Stimulated activated CD4-positive, alpha-beta T cell treated with anti-CD3 and anti-CD28 coated beads, Interleukin-4, amount 100 ng/mL, for 4 hours (primary cell): ENCODE data around the gene LYSET.
"Not testable (repeated sequence)": the region's sequence is repeated elsewhere in the genome, so short reads cannot be mapped to it uniquely, and the experiment has no call there.

Experiments used
- DNase-seq, 2 experiments: peaks; one replicate each; pipeline ENCODE4 v3.0.0-alpha.2; 2020

The LYSET gene

GRCh38 chr14:93184391-93185348, at the start of gene LYSET, which contains the start of gene MOAP1:
Gene LYSET, plus strand, starts transcription at chr14:93185317. Its CDS starts 89 bp downstream, at chr14:93185406.
Gene MOAP1, minus strand, starts transcription at chr14:93184897. Its CDS starts 655 bp downstream, at chr14:93184242.
- peak; percentile 82 to 87 for DNase-seq

- DNase-seq = no peak
Measured at GRCh38 chr14:93135399-93135798, 49.7 kb upstream of the LYSET start.

GRCh38 chr14:93136009-93136408, 49.1 kb upstream of the LYSET start:
- no peak for DNase-seq

- DNase-seq = not testable (repeated sequence)
Measured at GRCh38 chr14:93136508-93136907, 48.6 kb upstream of the LYSET start.

DNA sequence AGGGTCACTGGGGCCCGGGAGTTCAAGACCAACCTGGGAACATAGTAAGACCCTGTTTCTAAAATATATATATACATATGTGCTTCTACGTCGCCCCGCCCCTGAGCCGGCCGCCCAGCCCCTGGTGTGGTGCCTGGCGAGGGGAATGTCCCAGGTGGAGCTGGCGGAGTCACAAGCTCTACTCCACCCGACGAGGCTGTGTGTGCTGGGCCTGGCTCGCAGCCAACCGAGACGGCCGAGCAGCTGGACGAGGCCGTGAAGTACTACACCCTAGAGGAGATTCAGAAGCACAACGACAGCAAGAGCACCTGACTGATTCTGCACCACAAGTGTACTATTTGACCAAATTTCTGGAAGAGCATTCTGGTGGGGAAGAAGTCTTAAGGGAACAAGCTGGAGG, 47.3 kb upstream of the LYSET start:
- DNase-seq = no peak

DNA sequence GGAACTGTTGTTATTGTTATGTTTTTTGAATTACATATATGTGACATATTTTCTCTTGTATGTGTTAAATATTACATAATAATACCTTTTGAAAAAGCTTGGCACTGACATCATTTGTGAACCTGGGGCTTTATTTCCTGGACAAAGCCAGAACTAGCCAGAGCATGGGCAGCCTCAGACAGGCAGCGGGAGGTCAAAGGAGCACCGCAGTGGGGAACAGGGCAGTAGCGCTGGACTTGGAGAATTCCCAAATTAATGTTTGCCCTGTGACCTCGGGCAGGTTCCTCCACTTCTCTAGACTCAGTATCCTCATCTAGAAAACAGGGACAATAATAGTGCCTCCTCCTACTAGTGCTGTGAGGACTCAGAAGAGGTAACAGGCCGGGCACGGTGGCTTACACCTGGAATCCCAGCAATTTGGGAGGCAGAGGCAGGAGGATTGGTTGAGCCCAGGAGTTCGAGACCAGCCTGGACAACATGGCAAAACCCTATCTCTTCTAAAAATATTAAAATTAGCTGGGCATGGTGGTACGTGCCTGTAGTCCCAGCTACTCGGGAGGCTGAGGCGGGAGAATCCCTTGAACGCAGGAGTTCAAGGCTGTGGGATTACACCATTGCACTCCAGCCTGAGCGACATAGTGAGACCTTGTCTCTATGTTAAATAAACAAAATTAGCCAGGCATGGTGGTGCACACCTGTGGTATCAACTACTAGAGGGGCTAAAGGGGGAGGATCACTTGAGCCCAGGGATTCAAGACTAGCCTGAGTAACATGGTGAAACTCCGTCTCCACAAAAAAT, 42.1 kb upstream of the LYSET start:
- DNase-seq = no peak

GRCh38 chr14:93146119-93146518, 39.0 kb upstream of the LYSET start:
- no peak for DNase-seq

GRCh38 chr14:93148979-93149378, 36.1 kb upstream of the LYSET start:
- no peak for DNase-seq

DNA sequence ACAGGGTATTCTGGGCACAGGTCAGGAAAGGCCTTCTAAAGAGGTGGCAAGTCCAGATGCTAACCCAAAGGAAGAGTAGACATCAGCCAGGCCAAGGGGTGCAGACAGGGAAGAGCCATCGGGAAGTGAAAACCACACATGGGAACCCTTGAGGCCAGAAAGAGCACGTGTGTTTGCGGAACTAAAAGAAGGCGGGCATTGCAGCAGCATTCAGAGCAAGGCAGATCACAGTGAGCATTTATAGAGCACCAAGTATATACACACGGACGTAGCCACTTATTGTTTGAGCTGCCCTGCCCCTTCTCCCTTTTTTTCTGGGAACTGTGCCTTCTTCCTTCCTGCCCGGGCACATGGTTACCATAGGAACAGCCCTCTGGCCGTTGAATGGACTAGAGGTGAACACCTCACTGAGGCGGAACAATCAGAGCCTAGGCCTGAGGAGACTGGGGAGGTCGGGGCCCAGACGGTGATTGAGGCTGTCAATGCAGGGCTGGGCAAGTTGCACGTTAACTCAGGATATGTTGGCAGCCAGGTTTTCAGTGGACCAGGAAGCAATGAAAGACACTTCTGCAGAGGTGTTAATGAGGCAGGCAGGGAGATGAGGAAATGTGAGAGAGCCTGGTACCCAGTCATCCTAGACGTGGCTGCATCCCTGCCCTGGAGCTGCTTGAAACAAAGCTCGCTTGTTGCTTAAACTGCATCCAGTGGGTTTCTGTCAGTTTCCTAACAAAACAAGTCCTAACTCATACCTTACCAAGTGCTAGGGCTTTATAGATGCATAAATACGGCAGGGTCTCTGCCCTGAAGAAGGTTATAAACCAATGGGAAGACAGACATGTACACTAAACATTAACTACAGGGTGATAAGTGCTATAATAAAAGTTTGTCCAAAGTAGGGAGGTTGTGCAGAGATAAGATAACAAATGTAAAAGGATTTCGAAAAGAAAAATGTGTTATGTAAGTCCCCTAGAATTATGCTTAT, 34.6 kb upstream of the LYSET start:
- no peak for DNase-seq

- no peak for DNase-seq
Measured at GRCh38 chr14:93153121-93153520, 32.0 kb upstream of the LYSET start.

DNA sequence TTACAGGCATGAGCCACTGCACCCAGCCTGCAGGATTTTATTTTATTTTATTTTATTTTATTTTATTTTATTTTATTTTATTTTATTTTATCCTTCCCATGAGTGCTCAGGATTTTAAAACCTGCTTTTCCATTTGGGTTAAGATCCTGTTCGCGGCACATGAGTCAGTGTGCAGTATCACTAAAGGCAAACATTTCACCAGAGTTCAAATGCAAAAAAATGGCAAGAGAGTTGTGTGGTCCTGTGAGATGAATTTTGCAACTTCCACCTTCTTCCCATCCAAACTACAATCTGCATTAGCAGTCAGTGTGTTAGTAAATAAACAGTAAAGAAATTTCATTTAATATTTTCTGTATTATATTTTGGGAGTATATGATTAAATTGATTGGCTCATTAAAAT, 29.4 kb upstream of the LYSET start:
- DNase-seq = no peak

DNA sequence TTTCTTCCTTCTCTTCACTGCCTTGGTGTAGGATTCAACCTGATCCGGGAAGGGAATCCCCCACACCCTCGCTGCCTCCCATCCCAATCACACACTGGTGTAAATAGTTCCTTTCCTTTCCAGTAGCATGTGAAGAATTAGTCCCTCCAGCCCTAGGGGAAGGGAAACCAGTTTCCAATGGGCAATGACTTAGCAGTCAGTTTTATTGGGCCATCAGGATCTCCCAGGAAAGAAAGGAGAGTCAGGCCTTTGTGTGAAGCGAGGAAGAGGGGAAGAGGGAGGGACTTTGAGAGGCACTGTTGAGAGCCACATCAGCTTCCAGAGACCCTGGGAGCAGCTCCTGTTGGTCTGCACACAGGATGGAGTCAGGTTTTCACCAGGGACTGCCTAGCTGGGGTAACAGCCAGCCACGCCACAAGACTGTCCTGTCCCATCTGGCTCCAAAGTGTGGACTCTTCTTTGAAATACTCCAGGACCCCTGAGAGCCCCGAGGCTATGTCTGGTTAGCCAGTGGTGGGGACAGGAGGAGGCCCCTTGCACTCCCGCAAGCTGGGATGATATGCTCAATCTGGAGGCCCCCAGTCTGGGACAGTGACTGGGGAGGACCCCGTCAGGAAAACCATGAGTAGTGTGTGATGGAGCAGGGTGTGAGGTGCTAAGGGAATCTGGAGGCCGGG, 28.3 kb upstream of the LYSET start:
- DNase-seq = no peak

DNA sequence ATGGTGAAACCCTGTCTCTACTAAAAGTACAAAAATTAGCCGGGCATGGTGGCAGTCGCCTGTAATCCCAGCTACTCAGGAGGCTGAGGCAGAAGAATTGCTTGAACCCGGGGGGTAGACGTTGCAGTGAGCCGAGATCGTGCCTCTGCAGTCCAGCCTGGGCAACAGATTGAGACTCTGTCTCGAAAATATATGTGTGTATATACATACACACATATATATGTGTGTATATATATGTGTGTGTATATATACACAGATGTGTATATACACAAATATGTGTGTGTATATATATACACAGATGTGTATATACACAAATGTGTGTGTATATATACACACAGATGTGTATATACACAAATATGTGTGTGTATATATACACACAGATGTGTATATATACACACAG, 26.8 kb upstream of the LYSET start:
- not testable (repeated sequence) for DNase-seq

DNA sequence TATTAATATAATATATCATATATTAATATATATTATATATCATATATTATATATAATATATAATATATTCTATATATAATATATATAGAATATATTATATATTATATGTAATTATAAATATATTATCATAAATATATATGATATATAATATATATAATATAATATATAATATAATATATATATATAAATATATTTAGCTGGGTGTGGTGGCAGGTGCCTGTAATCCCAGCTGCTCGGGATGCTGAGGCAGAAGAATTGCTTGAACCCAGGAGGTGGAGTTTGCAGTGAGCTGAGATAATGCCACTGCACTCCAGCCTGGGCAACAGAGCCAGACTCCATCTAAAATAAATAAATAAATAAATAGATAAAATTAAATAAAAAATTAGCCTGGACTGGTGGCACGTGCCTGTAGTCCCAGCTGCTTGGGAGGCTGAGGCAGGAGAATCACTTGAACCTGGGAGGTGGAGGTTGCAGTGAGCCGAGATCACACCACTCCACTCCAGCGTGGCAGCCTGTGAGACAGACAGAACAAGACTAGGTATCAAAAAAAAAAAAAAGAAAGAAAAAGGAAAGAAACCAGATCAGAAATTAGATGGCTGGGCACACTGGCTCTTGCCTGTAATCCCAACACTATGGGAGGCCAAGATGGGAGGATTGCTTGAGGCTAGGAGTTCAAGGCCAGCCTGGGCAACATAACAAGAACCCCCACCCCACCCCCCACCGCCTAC, 25.3 kb upstream of the LYSET start:
- DNase-seq = not testable (repeated sequence)

- no peak for DNase-seq
Measured at GRCh38 chr14:93160353-93160801, 24.7 kb upstream of the LYSET start.

GRCh38 chr14:93161411-93161940, 23.6 kb upstream of the LYSET start:
- no peak for DNase-seq

GRCh38 chr14:93163564-93163963, 21.6 kb upstream of the LYSET start:
- DNase-seq = no peak

DNA sequence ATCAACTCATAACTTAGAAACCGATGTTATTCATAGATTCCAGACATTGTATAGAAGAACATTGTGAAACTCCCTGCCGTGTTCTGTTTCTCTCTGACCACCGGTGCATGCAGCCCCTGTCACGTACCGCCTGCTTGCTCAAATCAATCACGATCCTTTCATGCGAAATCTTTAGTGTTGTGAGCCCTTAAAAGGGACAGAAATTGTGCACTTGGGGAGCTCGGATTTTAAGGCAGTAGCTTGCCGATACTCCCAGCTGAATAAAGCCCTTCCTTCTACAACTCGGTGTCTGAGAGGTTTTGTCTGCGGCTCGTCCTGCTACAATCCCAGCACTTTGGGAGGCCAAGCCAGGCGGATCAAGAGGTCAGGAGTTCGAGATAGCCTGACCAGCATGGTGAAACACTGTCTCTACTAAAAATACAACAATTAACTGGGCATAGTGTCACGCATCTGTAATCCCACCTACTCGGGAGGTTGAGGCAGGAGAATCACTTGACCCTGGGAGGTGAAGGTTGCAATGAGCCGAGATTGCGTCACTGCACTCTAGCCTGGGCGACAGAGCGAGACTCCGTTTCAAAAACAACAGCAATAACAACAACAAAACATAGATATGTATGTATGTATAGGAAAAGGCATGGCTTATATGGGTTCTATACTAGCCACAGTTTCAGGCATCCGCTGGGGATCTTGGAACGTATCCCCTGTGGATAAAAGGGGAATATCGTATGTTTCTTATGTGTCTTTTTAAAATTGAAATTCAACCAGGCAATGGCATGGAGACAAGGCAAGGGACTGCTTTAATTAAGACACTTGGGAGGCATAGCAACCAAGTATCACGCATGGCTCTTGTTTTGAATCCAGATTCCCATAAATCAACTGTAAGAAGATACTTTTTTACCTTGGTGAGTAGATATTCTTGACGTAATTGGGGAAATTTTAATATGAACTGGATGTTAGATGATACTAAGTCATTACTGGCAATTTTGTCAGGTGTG, 19.5 kb upstream of the LYSET start:
- DNase-seq = not testable (repeated sequence)

- DNase-seq = not testable (repeated sequence)
Measured at GRCh38 chr14:93168610-93169009, 16.5 kb upstream of the LYSET start.
